Suppressor macrophage treated with lipopolysaccharide for 4 hours (primary cell): ENCODE data around the gene FUT6.

Experiments used
- DNase-seq: peaks from one replicate; pipeline ENCODE4 v3.0.0-alpha.2; 2020

The FUT6 gene

DNA sequence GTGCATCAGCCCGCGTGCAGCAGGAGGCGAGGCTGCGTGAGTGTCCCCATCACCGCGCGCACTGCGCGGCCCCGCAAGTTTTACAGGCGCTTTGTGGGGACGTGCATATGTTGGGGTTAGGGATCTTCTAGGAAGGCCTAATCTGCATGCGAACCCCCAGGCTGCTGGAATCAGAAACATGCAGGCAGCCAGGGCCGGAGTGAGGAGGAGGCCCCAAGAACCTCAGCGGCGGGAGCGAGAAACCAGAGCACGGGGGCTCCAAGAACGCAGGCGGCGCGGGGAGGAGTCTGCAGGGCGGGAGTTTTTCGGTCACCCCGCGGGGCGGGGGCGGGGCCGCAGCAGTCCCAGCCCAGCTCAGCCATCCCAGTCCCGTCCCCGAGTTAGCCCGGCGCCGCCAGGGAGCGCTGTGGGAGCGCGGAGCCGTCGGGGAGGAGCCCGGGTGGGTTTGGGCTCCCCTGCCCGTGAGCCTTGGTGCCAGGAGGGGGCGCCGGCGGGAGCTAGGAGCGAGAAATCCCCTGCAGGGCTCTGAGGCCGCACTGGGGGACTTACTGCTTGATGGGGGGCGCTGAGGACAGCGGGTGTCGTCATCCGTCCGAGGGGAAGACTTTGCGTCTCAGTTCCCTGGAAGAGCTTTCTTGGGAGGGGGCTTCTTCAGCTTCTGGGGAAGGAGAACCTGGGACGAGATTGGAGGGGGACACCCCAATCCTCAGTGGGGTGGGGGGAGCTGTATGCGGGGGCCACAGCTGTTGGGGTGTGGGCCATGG is 35.6 kb downstream of the FUT6 start:
- DNase-seq = peak; percentile 95

DNA sequence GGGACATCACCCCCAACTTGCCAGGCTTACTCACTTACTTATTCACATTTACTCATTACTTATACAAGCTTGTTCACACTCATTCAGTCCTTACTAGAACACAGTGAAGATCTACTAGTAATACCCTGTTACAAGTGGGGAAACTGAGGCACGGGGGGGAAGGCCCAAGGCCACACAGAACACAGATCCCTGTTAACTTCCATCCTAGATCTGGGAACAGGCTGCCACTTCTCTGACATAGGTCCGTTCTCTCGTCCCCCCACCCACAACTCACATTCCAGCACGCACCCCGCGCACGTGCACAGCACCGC is 36.1 kb downstream of the FUT6 start:
- no peak for DNase-seq

DNA sequence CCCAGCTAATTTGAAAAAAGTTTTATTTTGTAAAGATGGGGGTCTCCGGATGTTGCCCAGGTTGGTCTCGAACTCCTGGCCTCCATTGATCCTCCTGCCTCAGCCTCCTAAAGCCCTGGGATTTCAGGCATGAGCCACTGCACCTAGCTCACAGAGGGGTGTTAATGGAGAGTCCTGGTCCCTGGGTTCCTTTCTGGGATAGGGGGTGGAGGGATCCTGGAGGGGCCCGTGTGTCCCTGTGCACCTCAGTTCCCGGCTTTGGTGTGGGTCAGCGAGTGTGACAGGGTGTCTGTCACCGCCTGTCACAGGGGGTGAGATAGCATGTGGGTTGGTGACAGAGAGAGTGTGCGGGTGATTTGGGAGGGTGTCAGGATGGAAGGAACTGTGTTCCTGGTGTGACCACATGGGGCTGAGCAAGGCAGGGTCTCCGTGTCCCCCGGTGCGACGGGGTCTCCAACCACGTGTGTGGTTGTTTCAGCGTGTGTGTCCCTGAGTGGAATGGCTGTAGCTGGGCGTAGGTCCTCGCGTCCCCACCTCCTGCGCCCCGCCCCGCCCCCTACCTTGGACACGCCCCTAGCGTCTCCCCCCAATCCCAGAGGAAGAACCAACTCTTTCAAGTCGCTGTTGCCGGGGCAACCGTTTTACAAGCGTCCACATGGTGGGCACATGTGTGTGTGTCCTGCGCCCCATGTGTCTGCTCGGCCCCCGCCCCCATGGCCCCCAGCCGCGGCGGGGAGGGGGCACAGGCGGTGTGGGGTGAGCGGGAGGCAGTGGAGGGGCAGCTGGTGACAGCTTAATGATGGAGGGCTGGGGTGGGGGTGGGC is 37.5 kb downstream of the FUT6 start:
- no peak for DNase-seq

DNA sequence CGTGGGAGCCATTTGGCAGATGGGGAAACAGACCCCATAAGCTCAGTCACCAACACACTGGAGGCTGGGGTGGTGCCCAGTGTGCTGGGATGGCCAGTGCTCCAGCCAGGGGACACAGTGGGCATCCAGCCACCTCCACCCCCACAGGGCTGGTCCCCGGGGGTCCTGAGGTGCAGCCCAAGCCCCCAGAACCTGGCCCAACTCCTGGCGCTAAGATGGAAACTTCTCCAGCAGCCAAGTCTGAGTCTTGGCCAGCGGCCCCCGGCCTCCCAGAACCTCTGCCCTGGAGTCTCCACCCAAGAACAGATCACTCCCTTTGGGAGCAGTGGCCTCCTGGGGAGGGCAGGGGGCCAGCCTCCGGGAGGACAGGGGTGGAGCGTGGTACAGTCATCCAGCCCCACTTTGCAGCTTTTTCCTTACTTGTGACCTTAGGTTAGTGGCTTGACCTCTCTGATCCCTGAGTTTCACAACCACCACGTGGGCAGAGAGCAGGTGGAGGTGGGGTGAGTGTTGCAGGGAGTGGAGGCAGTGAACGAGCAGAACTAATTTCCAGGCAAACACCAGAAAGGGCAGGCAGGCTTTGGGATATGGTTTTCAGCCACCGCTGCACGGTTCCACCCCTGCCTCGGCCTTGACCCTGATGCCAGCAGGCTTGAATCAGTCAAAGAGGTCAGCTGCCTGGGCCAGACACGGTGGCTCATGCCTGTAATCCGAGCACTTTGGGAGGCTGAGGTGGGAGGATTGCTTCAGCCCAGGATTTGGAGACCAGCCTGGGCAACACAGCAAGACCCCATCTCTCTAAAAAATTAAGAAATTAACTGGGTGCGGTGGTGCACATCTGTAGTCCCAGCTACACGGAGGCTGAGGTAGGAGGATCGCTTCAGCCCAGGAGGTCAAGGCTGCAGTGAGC is 38.9 kb downstream of the FUT6 start:
- no peak for DNase-seq

DNA sequence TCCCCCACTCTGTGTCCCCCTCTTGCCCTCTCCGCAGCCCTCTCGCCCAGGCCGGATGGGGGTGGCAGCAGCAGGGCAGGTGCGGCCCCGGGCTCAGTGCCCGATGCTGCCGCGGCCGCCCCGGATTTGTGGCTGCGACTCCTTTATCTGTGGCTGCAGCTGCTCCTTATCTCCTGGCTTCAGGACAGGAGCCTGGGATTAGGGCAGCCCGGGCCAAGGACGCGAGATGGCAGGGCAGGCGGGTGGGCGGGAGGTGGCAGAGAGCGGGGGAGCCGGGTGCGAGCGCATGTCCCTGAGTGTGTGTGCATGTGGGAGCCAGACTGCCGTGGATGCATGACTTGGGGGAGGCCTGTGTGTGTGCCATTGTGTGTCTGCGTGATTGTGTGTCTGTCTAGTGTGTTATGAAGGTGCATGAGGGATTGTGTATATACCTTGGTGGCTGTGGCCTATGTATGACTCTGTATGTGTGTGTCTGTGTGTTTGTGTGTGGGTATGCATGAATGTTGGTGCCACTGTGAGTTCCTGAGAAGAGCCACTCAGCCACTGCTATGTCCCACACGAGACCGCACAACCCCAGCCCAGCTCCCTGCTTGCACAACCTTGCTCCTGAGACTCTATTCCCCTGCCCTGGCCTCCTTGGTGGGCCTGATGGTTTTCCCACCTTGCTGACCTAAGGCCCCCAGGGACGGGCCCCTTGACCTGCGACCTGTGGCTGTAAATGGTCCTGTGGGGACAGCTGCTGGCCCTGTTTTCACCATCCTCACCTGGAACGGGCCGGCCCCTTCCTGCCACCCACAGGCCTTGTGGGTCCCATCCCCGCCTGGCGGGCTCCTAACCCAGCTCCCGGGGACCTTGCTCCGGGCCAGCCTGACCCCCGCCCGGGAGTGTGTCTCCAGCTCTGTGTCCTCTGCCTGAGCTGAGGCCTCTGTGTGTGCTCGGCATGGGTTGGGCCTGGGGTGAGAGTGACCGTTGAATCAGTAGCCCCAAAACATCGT is 40.0 kb downstream of the FUT6 start:
- no peak for DNase-seq

DNA sequence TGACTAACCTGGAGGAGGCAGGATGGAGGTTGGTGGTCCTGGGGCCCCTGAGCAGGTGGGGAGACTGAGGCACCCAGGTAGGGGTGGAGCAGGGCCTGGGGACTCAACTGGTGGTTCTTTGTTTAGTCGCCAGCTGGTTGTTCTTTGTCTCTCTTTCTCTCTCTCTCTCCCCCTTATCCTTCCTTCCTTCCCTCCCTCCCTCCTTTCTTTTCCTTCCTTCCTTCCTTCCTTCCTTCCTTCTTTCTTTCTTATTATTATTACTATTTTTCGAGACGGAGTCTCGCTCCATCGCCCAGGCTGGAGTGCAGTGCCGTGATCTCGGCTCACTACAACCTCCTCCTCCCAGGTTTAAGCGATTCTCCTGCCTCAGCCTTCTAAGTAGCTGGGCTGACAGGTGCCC is 41.3 kb downstream of the FUT6 start:
- DNase-seq = no peak

DNA sequence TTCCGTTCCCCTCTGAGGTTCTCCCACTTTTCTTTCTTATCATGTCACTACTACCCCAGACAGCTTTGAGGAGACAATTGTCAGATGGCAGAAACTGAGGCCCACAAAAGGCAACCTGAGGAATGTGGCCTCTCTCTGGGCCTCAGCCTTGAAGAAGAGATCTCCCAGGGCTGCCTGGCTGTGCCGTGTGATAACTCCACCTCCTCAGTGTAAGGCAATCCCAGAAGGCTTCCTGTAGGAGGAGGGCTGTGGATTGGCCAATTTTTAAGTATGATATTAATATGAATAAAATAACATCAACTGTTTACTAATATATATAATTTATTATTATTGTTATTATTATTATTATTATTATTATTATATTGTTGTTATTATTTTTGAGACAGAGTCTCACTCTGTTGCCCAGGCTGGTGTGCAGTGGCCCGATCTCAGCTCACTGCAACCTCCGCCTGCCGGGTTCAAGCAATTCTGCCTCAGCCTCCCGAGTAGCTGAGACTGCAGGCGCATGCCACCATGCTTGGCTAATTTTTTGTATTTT is 44.1 kb downstream of the FUT6 start:
- DNase-seq = no peak

DNA sequence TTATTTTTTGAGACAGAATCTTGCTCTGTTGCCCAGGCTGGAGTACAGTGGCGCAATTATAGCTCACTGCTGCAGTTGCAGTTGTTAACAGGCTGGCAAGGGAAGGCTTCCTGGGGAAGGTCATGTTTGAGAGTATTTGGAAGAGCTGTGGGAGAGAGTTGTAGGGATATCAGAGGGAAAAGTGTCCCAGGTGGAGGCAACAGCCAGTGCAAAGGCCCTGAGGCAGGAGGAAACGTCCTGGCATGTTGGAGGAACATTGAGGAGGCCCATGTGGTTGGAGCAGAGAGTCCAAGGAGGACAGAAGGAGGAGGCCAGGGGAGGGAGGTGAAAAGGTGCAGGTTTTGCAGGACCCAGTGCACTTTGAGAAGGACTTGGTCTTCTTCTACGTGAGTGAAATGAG is 46.3 kb downstream of the FUT6 start:
- no peak for DNase-seq

DNA sequence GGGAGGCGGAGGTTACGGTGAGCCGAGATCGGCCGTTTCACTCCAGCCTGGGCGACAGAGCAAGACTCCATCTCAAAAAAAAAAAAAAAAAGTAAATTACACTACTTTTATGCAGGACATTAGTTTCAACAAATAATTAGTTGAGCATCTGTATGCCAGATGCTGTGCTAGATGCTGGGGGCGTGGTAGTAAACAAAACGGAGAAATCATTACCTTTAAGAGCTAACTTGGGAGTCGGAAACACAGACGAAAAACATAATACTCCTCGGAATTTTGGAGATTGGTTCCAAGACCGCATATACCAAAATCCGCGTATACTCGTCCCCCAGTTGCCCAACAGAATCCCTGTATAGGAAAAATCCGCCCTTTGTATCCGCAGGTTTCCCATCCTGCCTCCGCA is 47.3 kb downstream of the FUT6 start:
- DNase-seq = no peak

DNA sequence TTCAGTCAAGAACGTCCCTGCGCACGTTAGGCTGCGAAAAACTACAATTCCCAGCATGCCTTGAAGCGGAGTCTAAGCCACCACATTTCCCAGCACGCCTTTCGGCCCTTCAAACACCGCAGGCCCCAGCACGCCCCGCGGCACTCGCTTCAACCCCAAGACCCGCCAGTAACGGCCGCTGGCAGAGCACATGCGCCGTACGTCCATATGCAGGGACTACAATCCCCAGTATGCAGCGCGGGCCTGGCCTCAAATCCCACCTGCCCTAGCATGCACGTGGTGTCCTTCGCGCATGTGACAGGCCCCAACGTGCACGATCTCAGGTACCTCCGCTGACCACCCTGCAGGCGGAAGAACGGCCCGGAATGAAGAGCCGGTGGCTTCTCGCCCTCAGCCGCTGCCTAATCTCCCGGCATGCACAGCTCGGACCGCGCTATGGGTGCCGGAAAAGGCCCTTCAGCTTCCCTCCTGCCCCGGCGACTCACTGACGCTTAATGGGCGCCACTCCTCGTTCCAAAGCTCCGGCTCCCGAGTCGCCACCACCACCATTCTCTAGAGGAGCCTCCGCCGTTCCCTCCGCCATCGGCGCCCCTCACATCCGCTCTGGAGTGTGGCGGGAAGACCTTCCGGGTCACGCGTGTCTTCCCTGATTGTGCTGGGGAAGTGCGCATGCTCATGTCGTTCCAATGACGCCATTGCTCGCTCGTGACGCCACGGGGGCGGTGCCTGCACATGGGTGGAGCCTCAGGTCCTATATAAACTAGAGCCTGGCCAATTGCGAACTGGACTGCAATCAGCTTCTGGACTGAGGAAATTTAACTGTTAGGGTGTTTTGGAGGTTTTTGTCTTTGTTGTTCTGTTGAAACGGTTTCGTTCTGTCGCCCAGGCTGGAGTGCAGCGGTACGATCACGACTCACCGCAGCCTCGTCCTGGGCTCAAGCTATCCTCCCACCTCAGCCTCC is 48.7 kb downstream of the FUT6 start, which contains the start of gene DUS3L:
Gene DUS3L (minus strand): TSS at position 605 of the 962 bp plus-strand sequence. CDS start 22 bp downstream, at position 583.
- DNase-seq = peak; percentile 98

DNA sequence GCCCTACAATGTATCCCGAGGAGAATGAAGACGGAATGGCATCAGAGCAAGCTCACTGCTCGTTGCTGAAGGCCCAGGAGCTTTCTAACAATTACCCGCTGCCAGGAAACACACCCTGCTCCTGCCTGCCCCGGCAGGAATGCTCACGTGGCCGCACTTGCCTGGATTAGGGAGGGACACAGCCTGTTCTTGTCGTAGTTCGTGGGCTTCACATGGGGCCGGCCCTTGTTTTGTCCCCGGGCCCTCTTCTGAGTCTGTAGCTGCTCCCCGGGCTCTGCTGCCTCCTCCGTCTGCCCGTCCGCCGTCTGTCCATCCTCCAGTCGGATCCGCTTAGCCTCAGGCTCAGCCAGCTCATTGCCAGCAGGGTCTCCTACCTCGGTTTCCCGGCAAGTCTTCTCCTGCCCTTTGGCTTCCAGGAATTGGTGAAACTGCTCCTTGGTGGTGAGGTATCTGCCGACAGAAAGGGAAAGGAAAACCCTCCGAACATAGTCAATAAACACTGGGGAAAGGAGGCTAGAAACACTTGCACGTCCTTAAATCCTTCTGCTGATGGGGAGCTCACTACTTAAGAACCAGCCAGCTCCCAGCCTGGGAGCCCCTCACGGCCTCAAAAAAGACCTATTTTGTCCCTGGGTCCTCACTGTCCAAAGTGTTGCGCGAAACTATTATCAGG is 49.5 kb downstream of the FUT6 start:
- DNase-seq = no peak

DNA sequence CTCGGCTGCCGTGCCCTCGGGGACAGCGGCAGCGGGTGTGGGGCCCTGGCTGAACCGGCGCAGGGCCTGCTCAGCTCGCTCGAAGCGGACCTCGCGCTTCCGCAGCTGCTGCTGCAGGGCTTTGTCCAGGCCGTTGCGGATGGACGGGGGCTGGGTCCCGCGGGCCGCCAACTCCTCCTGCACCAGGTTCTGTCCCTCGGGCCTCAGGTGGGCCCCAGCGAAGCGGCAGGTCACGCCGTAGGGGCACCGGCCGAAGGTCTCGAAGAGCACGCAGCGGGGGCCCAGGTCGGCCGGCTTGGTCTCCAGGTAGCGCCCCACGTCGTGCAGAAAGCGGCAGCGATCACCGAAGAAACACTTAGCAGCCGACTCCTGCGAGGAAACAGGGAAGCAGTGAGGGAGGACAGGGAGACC is 50.1 kb downstream of the FUT6 start:
- no peak for DNase-seq

DNA sequence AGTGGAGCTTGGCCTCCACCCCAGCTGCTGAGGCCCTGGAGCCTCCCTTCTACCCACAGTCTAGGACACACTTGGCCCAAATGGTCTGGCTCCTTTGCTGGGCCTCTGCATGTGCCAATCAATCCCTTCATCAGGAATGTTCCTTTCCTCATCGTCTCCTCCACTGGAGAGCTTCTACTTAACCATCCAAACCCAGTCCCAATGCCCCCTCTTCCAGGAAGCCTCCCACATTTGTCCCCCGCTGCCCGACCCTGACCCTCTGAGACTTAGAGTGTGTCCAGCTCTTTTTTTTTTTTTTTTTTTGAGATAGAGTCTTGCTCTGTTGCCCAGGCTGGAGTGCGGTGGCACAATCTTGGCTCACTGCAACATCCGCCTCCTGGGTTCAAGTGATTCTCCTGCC is 51.1 kb downstream of the FUT6 start:
- no peak for DNase-seq

DNA sequence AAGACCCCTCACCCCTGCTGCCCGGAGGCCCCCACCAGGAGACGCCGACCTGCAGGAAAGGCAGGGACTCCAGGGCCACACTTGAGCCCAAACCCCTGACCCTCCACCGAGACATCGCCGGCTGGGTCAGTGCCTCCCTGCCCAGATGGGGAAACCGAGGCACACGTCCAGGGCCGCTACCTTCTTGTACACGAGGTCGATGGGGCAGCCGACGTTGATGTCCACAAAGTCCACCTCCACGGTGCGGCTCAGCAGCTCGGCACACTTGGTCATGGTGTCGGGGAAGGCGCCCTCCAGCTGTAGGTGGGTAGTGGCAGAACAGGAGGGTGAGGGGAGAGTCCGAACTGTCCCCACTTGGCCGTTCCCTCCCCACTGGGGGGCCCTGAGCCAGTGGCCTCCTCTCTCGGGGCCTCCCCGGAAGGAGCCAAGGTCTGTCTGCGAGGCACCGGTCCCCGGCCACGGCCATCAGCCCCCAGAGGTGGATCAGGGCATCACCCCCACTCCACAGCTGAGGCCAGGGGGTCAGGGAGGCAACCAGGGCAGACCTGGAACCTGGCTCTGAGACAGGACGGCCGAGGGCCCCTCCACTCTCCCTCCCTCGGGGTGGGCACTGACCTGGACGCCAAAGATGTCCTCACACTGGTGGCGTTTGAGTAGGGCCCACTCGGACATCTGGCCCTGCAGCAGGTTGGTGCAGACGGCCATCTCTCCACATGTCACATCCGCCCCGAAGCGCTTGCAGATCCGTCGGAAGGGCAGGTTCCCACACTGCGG is 51.9 kb downstream of the FUT6 start:
- no peak for DNase-seq

DNA sequence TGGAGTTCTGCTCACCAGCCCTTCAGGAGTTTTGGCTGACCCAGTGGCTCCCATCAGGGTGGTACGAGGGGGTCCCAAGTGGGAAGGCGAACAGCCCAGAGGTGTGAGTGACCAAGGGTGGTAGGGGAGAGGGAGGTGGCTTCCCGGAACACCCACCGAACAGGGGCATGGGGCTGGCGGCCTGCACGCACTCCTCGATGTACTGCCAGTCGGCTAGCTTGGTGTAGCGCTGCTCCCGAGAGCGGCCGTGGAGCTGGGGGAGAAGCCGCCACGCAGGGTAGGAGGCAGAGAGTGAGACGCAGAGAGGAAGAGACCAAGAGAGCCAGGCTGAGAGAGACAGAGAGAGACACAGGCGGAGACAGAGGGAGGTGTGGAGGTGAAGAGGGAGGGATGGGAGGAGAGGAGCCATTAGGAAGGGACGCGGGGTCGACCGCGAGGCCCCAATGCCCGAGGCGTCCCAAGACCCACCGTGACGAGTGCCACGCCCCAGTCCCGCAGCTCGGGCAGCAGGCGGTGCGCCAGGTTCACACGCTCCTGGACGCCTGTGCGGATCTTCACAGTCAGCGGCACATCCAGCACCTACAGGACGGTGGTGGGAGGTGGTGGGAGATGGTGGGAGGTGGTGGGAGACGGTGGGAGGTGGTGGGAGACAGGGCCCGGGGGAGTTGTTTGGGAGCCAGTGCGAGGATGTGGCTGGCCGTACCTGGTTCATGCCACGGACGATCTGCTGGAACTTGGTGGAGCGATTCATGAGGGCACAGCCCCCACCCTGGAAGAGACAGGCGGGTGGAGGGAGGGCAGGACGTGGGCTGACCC is 52.7 kb downstream of the FUT6 start:
- no peak for DNase-seq

DNA sequence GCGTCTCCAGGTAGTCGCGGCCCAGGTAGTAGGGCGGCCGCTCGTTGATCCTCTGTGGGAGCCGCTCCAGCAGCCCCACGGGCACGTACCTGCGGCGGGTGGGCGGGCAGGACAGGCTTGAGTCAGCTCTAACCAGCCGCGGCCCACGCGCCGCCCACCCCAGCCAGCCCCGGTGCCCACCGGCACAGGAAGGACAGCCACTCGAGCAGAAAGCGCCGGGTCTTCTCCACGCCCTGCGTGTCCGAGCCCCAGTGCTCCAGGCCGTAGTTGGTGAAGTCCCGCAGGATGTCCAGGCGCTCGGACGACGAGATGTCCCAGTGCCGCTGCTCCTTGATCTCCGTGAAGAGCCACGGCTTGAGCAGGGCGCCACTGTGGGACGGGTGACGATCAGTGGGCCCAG is 54.1 kb downstream of the FUT6 start:
- no peak for DNase-seq

DNA sequence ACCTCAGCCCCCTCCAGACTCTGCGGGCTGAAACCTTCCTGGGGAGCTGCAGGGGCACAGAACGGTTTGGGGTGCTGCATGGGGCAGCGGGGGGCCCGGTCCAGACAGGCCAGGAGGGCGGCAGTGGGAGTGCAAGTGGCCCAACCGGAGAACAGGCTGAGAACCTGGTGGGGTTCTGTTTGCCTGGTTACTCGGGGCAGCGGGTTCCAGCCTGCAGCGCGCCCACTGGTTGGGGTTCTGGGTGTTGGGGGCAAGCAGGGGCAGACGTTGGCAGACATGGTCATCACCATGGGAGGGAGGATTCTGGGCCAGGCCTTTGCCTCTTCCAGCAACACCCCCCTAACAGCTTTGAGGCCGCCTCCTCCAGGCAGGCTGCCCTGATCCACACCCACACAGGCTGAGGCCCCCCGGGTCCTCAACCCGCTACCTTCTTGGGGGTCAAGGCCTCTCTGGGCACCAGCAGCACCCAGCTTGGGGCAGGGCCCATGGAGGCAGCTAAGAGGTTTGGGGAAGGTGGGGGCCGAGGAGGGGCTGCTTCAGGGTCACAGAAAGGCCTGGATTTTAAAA is 54.8 kb downstream of the FUT6 start, which contains the start of gene PRR22:
Gene PRR22 (minus strand): TSS at position 166 of the 567 bp plus-strand sequence. CDS start 86 bp downstream, at position 80.
- no peak for DNase-seq
